Right lobe of liver (tissue), 6 donors: ENCODE data around the gene OR13H1. TPM values are rescaled to one million over a fixed set of nuclear protein-coding genes. Genes with fewer than 3 reads are reported as not detected.

Source experiments
- ATAC-seq, 4 donors: fragments of 200-7000 bp; cut with Tn5 transposase; one replicate each; pipeline ENCODE4 v1.9.1; 2020; ENCODE audit warnings: mild to moderate bottlenecking in 4 of 4, moderate library complexity in 4 of 4
- DNase-seq, 3 donors: peaks; one replicate each; pipeline ENCODE4 v3.0.0-alpha.2; 2020
- H3K27ac ChIP-seq, 3 donors: fragments of 200-600 bp; one replicate each; pipeline ENCODE4 v1.8.0; 2022
- H3K27me3 ChIP-seq, 2 donors: fragments of 200-600 bp; one replicate each; pipeline ENCODE4 v1.8.0; 2022
- H3K36me3 ChIP-seq, 4 donors: fragments of 200-600 bp; sonication (generic) in 1 of 4; one replicate each; pipeline versions ENCODE4 v1.5.1 to v1.8.0; 2017 to 2022; ENCODE audit warnings: control low read depth in 1 of 4
- H3K4me1 ChIP-seq, 4 donors: fragments of 200-600 bp; sonication (generic) in 1 of 4; one replicate each; pipeline versions ENCODE4 v1.5.1 to v1.8.0; 2017 to 2022; ENCODE audit warnings: control low read depth in 1 of 4
- H3K4me3 ChIP-seq, 3 donors: fragments of 200-600 bp; one replicate each; pipeline ENCODE4 v1.8.0; 2022
- H3K9me3 ChIP-seq, 4 donors: fragments of 200-600 bp; sonication (generic) in 1 of 4; one replicate each; pipeline versions ENCODE4 v1.5.1 to v1.8.0; 2017 to 2022; ENCODE audit warnings: control low read depth in 1 of 4
- CTCF ChIP-seq, 4 donors: fragments of 200-600 bp in 3 of 4; fragments of 450-650 bp in 1 of 4; IDR thresholded peaks; one replicate each; pipeline versions ENCODE4 v1.5.1 to v1.8.0; 2016 to 2022; ENCODE audit warnings: antibody characterized with exemption in 4 of 4, mild to moderate bottlenecking in 2 of 4
- POLR2A ChIP-seq: fragments of 450-650 bp; IDR thresholded peaks from one replicate; pipeline ENCODE4 v1.6.1; 2017; ENCODE audit warnings: antibody characterized with exemption, mild to moderate bottlenecking
- WGBS: methylation state at CpG from one replicate; pipeline ENCODE4 v1.1.6; 2018; ENCODE audit warnings: low coverage, low lambda C conversion rate; ENCODE audit not compliant: insufficient coverage; ENCODE audit errors: missing lambda C conversion rate; 5-methylcytosine and 5-hydroxymethylcytosine counted together
- intact Hi-C, 2 donors: fragments of 100-400 bp; cut with DNase I; formaldehyde crosslinking; loops; one replicate each; pipeline versions ENCODE4 v1.11.2 to v1.14.1; 2022
- total RNA-seq, 6 experiments: library from RNA; depleted of rRNA in 2 of 6; stranded (reverse); fragments of >200 nt in 2 of 6; fragmentation: NEBNext Ultra II Directional in 3 of 6; extraction: Animal tissue kit (Norgen Biotek cat#: 25700) in 3 of 6; gene quantifications; one replicate each; pipeline versions ENCODE4 v1.1.0 to v1.2.4, GENCODE V29; 2016 to 2023
- donor health status: DM: no; HTN: yes; CAD: no.
- donor health status: DM: no; HTN: no; CAD: no.
- donor health status: DM: no; HTN: no; CAD: no.
- donor health status: DM: no; HTN: yes; CAD: no.
- donor health status: DM: no; HTN: yes; CAD: no.

Gene OR13H1
- total RNA-seq, 6 experiments from 2014 or later = not detected

GRCh38 chrX:131588995-131589394 is 45.1 kb downstream of the OR13H1 start:
- WGBS = 34% methylated on average over 4 of the region's 4 CpGs
- no peak for DNase-seq
- no peaks in the 10 kb centered on the region for H3K4me1 ChIP-seq
- no peak for ATAC-seq
- no peak overlapping the region for H3K27ac ChIP-seq
- no peaks in the 10 kb centered on the region for H3K27me3 ChIP-seq
- intact Hi-C loops = no loop called here
- no peaks in the 10 kb centered on the region for H3K9me3 ChIP-seq
- no peak overlapping the region for H3K4me3 ChIP-seq
- no peak for TF ChIP-seq CTCF (IDR thresholded peaks at IDR 0.05)
- TF ChIP-seq POLR2A = no peak
- no peaks in the 10 kb centered on the region for H3K36me3 ChIP-seq
